COLO829 (cell line): ENCODE results near the gene PLA2G3.
"Not testable (repeated sequence)": the region's sequence is repeated elsewhere in the genome, so short reads cannot be mapped to it uniquely, and the experiment has no call there.

Experiments used
- DNase-seq: peaks from one replicate; pipeline ENCODE4 v3.0.0; 2012; ENCODE audit warnings: low spot score

The PLA2G3 gene

GRCh38 chr22:31099841-31100761, 40.2 kb downstream of the PLA2G3 start:
- DNase-seq = no peak

- no peak for DNase-seq
Observed at GRCh38 chr22:31099386-31099785, 40.9 kb downstream of the PLA2G3 start.

DNA sequence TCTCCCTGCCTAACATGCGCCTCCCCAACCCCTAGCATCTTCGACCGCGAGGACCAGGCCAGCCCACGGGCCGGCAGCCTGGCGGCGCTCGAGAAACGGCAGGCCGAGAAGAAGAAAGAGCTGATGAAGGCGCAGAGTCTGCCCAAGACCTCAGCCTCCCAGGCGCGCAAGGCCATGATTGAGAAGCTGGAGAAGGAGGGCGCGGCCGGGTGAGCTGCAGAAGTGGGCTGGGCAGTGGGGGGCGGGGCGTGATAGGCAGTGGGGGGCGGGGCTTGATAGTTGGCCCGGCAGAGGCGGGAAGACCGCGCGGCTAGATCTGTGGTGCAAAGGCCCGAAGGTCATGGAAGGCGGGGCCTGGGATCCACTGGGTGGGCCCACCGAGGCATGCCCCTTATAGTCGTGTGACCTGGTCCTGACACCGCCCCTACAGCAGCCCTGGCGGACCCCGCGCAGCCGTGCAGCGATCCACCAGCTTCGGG, 41.6 kb downstream of the PLA2G3 start:
- no peak for DNase-seq

DNA sequence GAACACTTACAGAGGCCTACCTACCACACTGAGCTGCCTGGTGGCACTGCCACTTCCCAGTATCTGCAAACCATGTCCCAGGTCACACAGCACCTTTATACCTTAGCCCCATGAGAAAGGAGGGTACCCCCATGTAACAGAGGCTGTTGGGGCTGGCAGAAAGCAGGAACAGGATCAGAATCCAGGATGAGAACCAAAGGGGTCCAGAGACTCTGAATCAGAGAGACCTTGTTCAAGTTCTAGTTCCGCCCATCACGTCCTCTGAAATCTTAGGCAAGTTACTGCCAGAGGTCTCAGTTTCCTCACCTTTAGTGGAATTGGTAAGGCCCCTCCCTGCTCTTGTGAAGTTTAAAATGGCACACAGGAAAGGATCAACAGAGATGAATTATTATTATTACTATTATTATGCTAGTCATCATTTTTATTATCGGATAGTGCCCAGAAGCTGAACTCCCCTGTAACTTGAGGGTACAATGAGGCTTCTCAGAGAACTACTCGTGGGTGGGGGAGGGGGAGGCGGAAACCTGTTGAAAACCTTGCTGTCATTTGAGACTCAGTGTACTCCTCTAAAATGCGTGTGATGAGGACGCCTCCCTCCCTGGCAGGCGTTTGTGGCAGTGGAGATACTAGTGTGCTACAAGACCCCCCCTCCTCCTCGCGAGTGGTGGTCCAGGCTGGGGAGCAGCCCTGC, 42.2 kb downstream of the PLA2G3 start:
- no peak for DNase-seq

DNA sequence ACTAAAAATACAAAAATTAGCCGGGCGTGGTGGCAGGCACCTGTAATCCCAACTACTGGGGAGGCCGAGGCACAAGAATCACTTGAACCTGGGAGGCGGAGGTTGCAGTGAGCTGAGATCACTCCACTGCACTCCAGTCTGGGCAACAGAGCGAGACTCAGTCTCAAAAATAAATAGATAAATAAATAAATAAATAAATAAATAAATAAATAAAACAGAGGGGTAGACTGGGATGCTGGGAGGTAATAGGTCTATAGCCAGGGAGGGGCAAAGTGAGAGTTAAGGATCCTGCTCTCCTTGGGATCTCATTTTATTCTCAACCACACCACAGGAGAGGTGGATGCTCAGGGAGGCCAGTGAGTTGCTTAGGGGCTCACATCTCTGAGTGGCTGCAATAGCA, 42.8 kb downstream of the PLA2G3 start:
- DNase-seq = not testable (repeated sequence)

- no peak for DNase-seq
Observed at GRCh38 chr22:31096657-31097279, 43.5 kb downstream of the PLA2G3 start.

DNA sequence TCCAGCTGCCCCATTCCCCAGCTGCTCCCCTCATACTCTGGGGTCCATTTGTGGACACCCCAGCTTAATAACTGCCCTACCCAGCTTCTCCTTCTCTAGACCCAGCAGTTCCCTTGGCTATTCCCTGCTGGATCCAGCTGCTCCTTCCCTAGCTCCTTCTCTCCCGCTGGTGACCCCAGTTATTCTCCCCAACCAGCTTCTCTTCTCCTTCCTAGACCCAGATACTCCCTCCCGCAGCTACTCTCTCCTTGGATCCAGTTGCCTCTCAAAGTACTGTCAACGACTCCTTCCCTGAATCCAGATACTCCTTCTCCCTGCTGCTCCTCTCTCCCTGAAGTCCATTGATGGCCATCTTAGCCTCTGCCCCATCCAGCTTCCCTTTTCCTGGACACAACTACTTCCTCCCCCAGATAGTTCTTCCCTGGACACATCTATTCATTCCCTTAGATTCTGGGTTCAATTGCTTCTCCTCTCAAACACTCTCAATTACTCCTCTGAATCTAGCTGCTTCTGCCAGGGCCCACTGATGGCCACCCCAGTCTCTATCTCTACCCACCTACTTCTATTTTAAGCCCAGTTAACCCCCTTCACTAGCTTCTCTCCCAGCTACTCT, 44.6 kb downstream of the PLA2G3 start:
- no peak for DNase-seq

GRCh38 chr22:31094741-31095140, 45.6 kb downstream of the PLA2G3 start:
- no peak for DNase-seq

GRCh38 chr22:31094021-31094551, 46.2 kb downstream of the PLA2G3 start:
- DNase-seq = no peak

GRCh38 chr22:31093086-31093850, 47.0 kb downstream of the PLA2G3 start:
- DNase-seq = no peak

DNA sequence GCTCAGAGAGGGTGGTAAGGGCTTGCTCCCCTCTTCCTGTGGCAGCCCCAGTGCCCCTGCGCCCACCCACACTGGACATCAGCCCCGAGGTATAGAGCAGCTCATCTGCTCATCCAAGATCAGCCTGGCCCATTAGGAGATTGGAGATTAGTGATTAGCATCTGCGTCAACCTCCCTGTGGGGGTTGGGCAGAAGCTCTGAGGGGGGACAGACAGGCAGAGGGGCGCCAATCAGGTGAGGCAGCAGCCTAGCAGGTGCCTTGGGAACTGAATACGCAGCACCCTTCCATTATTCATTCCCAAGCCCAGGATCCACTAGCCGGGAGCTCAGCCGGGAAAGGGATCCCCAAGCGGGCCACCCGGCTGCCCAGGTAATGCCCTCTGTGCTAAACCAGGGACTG, 48.1 kb downstream of the PLA2G3 start:
- no peak for DNase-seq

- no peak for DNase-seq
Observed at GRCh38 chr22:31091106-31091975, 49.0 kb downstream of the PLA2G3 start.

DNA sequence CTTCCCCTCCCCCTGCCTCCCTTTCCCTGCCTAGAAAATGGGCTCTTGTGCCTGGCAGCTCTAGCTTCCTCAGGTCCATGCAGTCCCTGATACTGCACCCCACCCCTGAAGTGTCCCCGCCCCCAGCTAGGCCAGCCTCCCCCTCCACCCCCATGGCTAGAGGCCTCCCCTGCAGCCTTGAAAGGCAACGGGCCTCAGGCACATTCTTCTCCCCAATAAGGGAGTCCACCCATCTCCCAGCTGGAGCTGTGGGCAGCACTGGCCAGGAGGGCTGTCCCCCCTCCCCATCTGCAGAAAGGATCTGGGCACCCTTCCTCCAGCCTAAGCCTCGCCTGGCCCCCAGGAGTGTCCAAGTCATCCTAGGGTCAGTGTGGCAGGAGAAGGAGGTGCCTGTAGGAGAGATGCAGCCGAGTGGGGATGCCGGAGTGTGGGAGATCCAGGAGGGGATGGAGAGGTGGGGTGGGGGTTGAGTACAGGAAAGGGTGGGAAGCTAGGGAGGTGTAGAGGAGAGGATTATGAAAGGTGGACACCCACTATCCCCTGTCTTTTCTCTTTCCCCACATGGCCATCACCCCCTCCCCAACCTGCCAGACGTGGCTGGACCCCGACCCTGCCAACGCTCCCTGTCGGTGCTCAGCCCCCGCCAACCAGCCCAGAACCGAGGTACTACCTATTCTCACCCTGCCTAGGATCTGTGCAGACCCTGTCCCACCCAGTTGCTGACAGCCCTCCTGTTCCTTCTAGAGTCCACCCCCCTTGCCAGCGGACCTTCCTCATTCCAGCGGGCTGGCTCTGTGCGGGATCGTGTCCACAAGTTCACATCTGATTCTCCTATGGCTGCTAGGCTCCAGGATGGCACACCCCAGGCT, 49.9 kb downstream of the PLA2G3 start:
- DNase-seq = no peak

DNA sequence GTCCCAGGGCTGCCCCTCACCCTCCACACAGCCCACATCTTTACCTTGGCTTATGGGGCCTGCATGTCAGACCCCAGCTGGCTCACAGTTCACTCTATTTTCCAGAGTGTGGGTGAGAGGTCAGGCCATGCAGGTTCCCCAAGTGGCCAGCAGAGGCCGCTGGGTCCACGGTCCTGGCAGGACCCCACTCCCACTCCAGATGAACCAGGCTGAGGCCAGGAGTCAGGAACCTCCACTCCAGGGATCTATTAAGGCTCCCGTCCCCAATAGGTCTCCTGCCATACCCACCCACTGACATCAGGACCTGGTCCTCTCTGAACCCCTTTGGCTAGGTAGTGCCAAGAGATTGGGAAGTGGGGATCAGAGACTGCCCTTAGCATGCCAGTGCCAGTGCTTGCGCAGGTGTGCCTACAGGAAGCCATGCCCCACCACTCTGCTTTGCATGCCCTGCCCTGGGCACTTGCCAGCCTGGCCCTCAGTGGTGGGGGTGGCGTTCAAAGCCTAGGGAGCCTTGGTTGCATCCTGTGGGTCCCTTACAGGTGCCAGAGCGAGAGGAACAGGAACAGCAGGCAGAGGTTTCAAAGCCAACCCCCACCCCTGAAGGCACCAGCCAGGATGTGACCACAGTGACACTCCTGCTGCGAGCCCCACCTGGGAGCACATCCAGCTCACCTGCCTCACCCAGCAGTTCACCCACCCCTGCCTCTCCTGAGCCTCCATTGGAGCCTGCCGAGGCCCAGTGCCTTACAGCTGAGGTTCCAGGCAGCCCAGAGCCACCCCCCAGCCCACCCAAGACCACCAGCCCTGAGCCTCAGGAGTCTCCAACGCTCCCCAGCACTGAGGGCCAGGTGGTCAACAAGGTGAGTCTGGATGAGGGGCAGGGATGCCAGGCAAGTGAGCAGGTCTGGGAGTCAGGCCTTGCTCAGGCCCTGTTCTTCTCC, 50.9 kb downstream of the PLA2G3 start:
- DNase-seq = no peak

DNA sequence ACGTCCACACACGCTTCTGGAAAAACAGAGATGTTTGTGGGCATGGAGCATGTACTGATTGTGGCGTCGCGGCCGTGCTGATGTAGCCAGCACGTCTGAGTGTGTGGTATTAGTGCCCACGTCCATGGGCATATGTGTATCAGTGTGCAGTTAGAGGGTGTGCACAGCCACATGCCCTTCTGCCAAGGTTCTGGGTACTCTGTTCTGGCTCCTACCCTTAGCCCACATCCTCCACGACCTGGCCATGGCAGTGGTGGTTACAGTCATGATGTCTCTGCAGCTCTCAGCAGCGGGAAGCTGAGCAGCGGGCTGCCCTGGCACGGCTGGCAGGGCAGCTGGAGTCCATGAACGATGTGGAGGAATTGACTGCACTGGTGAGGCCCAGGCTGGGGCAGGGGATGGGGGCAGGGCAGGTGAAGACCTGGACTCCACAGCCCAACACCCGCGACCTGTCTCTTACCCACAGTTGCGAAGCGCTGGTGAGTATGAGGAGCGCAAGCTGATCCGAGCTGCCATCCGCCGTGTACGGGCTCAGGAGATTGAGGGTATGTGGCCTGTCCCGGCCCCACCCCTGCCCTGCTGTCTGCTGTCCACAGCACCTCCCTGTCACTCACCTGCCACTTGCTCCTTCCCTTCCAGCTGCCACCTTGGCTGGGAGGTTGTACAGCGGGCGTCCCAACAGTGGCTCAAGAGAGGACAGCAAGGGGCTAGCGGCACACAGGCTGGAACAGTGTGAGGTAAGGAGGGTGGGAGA, 51.9 kb downstream of the PLA2G3 start:
- no peak for DNase-seq

DNA sequence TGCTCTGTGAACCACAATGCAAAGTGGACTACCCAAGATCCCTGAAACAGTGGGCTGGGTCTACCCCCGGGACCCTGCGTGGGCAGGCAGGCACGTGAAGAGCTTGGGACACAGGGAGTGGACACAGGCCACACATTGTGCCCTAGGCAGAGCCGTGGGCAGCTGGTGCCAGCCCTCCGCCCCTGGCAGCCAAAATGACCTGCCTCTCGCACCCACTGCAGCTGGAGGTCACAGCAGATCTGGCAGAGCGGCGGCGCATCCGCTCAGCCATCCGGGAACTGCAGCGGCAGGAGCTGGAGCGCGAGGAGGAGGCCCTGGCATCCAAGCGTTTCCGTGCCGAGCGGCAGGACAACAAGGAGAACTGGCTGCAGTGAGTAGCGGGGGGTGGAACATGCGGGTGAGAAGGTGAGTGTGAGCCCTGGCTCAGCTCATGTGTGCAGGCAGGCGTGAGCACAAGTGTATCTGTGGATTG, 52.5 kb downstream of the PLA2G3 start:
- no peak for DNase-seq

GRCh38 chr22:31086703-31087330, 53.5 kb downstream of the PLA2G3 start:
- DNase-seq = no peak
